ENCODE results near the gene ZNF324B.
"Not testable (repeated sequence)": the region's sequence is repeated elsewhere in the genome, so short reads cannot be mapped to it uniquely, and the experiment has no call there.

The ZNF324B gene

DNA sequence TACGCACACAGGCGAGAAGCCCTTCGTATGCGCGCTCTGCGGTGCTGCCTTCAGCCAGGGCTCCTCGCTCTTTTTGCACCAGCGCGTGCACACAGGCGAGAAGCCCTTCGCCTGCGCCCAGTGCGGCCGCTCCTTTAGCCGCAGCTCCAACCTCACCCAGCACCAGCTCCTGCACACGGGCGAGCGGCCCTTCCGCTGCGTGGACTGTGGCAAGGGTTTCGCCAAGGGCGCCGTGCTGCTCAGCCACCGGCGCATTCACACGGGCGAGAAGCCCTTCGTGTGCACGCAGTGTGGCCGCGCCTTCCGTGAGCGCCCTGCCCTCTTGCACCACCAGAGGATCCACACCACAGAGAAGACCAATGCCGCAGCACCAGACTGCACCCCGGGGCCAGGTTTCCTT lies 4.7 kb downstream of the ZNF324B start:
- DNase-seq, result no peak

DNA sequence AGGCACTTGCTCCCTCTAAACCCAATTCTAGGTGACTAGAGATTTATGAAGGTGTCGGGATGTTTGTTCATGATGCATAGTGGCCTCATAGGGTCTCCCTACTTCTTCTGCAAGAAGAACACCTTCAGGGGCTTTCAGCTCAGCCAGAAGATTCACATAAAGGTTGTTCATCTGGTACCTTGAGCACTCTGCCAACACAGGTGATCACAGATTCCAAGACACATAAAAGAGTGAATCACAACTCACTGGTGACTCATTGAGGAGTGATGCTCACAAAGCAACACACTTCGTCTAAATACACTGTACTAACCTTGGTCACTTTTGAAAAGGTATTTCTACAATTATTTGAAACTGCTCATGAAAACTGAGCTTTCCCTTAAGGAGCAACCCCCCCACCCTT lies 8.6 kb downstream of the ZNF324B start:
- no peak for DNase-seq

DNA sequence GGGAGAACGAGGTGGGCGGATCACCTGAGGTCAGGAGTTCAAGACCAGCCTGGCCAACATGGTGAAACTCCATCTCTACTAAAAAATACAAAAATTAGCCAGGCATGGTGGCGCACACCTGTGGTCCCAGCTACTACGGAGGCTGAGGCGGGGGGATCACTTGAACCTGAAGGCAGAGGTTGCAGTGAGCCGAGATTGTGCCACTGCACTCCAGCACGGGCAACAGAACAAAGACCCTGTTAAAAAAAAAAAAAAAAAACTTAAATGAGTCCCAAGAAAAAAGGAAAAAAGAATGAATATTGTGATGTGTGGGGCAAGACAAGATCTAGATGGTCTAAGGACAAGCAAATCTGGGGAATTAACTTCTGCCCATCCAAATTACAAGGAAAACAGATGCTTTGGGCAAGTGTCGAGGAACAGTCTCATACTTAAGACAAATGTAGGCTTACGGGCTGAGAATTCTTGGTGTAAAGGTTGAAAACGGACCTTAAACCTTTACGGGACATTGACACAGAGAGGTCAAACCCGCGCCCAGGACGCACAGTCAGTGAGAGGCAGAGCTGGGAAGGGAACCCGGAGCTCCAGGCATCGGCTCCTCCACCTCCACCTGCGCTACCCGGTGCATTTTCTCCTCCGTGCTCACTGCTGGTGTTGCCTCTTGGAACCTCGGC lies 14.8 kb downstream of the ZNF324B start:
- no peak for DNase-seq

DNA sequence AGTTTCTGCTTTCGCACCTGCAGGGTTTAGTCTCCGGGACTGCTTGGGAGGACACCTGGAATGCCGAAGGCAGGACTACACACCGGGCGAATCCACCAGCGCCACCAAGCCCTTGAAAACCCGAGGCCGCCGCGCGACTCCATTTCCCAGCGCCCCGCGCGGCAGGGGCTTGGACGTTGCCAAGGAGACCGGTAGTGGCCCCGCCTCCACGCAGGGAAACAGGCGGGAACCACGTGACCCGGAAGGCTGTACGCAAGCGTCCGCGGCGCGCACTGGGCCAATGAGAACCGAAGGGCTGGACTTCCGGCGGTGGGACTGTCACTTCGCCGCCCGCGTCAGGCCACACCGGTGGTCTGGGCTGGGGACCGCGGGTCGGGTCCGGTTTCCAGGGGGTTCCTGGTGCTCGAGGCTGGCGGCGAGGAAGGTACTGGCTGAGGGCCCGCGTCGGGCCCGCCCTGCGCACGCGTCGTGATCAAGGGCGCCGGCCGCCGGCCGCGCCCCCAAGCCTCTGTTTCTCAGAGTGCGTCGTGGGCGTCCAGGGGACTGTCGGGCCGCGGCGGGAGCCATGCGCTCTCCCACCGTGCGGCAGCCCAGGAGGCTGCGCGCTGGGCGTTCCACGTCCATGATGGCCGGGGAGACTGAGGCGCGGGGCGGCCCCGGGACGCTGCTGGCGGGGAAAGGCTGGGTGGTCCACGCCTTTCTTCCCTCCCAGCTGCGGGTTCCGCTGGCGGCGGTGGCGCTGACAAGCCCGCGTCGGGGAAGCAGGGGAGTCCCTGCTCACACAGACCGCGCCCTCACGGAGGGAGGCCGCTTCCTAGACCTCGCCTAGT lies 15.6 kb downstream of the ZNF324B start, which contains the start of gene ZNF324:
Gene ZNF324, plus strand, starts transcription at position 321 of the 830 bp plus-strand sequence. CDS start 2,106 bp downstream, outside the sequence.
- DNase-seq, result peak; percentile 87

DNA sequence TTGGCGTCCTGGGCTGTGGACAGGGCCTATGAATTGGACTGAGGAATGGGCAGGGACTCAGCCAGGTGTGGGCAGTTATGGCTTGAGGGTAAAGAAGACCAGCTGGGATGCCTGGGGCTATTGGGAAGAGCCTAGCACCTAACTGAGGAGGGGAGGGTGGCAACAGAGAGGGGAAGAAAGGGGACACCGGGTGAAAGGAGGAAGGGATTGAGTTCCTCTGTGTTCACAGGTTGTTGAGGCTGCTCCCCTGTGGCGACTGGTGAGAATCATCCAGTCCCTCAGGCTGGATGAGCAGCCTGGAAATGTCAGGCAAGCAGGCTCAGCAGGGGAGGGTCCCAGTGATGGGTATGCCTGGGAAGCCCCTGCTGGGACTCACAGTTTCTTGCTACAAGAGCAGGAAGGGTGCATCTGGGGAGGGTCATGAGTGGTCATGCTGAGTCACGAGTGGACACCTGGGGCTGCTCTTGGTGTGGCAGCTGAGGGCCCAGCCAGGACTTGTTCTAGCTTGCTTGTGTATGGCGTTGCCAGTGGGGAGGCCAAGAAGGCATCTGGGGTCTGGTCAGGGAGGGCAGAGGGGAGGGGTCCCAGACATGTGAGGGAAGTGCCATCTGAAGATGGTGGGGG lies 16.9 kb downstream of the ZNF324B start:
- no peak for DNase-seq

DNA sequence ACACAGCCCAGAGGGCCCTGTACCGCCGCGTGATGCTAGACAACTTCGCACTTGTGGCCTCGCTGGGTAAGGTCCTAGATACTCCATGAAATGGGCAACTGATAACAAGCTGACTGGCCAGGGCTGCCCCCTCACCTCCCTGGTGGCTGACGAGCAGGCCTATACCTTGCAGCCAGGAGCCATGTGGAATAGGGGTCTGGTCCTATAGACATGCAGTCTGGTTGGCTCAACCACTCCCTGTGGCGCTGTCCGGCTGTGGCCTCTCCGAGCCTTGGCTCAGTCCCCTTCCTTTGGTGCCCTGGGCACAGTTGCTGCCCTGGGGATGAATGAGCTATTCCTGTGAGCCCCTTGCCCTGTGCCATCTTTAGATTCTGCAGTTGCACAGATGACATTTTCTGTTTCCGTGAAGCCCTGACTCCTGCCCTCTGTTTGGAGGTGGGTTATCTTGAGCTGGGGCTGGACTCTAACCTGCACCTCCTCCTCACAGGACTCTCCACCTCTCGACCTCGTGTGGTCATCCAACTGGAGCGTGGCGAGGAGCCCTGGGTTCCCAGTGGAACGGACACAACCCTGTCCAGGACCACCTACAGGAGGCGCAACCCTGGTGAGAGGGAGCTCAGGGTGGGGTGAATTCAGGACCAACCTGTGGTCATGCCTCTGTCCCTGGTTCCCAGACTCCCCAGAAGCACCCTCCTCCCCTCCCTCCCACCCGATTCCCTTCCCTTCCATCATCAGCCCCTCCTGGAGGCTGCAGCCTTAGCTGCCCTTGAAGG lies 18.0 kb downstream of the ZNF324B start:
- DNase-seq, result no peak

DNA sequence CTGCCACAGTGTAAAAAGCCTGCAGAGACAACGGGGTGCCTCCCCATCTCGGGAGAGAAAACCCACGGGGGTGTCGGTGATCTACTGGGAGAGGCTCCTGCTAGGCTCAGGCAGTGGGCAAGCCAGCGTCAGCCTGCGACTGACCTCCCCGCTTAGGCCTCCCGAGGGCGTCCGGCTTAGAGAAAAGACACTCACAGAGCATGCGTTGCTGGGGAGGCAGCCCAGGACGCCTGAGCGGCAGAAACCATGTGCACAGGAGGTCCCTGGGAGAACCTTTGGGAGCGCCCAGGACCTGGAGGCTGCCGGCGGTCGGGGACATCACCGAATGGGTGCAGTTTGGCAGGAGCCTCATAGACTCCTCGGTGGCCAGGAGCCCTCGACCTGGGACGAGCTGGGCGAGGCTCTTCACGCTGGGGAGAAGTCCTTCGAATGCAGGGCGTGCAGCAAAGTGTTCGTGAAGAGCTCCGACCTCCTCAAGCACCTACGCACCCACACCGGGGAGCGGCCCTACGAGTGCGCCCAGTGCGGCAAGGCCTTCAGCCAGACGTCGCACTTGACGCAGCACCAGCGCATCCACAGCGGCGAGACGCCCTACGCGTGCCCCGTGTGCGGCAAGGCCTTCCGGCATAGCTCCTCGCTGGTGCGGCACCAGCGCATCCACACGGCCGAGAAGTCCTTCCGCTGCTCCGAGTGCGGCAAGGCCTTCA lies 19.6 kb downstream of the ZNF324B start:
- DNase-seq, result not testable (repeated sequence)

DNA sequence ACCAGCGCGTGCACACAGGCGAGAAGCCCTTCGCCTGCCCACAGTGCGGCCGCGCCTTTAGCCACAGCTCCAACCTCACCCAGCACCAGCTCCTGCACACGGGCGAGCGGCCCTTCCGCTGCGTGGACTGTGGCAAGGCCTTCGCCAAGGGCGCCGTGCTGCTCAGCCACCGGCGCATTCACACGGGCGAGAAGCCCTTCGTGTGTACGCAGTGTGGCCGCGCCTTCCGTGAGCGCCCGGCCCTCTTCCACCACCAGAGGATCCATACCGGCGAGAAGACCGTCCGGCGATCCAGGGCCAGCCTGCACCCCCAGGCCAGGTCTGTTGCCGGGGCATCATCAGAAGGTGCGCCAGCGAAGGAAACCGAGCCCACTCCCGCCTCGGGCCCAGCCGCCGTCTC lies 20.3 kb downstream of the ZNF324B start:
- no peak for DNase-seq

DNA sequence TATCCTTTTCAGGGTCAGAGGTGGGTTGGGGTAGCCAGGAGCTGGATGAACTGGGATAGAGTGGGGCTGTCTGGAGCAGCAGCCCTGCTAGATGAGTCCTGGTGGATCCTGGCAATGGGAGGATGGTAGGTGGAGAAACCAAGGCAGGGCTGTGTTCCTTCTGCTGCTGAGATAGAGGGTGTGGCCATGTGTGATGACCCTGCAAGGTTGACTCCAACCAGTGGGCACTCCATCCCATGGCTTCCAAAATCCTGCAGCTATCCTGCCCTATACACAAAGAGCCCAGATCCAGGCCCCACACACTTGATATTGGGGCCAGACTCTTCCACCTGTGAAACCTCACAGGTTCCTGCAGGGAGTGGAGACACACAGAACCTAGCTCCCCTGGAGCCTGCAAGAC lies 22.4 kb downstream of the ZNF324B start:
- DNase-seq, result no peak

DNA sequence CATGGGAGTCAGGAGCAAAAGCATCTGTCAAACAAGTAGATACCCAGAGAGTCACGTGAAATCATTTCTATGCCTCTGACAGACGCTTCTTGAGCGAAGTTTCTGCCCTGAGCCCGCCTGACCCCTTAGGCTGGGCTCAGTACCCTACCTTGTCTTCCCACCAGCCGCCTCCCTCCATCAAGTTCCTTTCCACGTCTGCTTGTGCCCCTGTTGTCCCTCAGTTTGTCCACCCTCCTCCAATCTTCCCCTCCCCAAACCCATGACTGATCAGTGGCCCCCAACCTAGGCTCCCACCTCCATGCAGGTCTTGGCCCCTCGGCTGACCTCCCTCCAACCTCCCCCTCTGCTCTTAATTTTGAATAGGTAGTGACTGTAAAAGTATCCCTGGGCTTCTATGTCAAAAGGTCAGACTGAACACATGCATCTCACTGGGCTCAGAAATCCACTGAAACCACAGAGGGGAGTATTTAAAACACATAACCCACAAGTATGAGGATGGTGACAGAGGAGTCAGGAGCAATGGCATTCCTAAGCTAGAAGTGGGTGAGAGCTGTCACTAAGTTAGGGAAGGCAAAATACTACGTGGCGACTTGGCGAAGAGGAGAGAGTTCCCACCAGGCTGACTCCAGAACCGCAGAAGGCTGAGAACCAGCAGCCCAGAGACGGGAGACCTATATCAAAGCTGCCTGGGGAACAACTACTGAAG lies 23.0 kb downstream of the ZNF324B start:
- DNase-seq, result no peak

DNA sequence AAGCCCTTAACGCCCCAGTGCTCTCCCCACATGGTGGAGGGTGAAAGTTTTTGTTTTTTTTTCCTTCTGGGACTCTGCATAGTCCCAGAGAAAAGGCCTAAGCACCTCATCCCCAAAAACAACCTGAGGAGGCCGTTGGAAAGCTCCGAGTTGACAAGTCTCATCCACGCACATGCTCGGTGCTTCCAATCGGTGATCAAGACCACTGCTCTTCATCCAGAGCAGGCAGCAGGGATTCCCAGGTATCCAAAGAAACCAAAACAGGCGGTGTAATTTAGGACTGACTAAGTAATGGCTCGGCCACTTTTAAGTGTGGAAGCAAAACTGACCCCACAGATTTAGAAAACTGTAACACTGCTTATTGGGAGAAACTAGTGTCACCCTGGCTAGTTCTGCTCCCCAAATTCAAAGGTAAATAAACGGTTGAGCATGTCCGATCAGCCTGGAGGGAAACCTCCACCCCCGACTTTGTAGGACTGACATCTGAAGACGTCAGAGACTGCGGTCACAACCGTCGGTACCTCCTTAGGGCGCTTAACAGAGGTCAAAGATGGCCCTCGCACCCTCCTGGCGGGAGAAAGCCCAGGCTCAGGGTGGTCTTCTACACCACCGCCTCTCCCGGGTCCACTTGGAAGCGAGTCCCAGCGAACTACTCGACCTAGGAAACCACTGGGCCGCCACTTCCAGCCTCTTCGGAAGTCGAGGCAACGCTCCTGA lies 23.7 kb downstream of the ZNF324B start:
- DNase-seq, result no peak

DNA sequence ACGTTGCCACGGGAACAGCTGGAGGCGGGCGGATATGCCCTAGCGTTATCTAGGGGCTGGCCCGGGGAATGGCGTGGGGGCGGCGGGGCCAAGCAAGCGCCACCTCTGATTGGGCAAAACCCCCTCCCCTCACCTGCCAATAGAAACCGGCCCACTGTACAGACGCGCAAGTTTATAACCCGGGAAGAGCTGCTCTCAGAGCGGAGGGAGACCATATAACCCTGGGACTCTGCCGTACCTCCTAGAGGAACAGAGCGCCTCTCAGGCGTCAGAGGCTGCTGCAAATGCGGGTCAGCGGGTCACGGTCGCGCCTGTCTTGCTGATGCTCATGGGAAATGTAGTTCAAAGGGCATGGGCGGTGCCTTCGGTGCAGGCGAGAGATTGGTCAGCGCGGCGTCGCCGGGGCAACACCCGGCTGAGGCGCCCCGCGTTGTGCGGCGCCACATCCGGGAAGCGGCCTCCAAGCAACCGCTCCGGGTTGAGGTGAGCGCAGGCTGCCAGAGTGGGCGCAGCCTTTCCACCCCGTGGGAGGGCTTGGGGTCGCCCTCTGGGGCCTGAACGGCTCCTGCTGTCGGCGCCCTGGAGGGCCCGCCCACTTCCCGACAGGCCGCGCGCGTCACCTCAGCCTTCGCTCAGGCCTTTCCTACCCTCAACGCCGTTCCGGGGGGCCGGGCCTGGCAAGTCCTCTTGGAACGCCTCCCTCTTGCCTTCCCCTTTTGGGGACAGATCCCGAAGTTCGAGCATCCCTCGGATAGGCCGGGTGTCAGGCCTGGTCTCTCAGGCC lies 24.5 kb downstream of the ZNF324B start, which contains the start of gene ZNF446:
Gene ZNF446, plus strand, starts transcription at position 639 of the 784 bp plus-strand sequence. CDS start 867 bp downstream, outside the sequence.
- peak; percentile 88 for DNase-seq

DNA sequence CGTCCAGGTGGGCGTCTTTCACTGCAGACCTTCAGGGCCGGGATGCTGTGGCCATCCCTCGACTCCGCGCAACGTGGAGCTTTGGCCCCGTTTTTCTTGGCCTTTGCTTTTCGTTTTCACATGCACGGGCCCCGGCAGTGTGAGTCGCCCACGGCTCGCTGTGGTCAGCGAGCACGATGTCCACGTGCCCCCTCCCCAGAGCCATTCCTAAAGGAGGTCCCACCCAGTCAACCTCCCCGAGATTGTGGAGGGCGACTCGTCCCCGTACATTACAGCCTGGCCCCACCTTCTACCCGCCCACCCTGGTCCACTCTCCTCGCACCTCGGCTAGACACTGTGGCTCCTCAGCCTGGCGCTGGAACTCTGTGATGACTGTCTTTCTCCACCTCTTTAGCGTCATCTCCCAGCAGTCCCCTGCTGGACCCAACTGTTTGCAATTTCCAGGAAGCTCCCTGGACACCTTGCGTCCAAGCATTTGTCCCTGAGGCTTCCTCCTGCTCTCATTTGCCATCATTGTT lies 25.1 kb downstream of the ZNF324B start:
- no peak for DNase-seq

DNA sequence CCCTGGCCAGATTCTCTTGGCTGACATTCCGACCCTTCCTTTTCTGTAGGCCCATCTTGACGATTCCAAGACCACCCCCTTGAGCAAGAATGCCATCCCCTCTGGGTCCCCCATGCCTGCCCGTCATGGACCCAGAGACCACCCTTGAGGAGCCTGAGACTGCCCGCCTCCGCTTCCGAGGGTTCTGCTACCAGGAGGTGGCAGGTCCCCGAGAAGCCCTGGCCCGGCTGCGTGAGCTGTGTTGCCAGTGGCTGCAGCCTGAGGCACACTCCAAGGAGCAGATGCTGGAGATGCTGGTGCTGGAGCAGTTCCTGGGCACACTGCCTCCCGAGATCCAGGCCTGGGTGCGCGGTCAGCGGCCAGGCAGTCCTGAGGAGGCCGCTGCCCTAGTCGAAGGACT lies 25.7 kb downstream of the ZNF324B start:
- no peak for DNase-seq

DNA sequence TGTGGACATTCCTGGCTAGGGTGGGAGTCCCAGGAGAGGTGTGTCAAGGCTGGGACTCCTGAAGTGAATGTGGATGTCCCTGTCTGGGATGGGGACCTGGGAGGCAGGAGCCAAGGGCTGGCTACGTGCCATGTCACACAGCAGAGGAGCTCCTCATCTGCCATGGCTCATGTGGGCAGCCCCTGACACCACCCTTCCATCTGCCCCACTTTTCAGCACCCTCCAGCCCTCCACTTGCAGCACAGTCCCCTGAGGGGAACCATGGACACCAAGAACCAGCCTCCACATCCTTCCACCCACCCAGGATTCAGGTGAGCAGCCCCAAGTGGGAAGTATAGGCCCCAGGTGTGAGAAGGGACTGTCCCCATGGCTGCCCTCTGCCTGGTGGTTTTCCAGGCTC lies 26.4 kb downstream of the ZNF324B start:
- DNase-seq, result no peak

DNA sequence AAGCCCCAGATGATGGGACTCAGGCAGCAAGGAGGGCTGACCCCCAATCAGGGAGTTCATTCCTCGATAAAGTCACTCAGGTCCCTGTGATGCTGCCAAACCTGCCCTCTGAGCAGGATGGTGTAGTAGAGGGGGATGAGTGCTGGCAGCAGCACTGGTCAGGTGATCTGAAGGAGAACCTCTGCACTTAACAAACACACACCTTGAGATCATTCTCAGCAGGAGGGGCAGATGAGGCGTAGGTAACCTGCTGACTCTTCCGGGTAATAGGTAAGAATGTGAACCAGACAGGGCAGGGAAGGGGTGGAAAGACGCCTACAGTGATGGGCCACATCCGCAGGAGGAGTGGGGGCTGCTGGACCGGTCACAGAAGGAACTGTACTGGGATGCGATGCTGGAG lies 27.9 kb downstream of the ZNF324B start:
- DNase-seq, result no peak

DNA sequence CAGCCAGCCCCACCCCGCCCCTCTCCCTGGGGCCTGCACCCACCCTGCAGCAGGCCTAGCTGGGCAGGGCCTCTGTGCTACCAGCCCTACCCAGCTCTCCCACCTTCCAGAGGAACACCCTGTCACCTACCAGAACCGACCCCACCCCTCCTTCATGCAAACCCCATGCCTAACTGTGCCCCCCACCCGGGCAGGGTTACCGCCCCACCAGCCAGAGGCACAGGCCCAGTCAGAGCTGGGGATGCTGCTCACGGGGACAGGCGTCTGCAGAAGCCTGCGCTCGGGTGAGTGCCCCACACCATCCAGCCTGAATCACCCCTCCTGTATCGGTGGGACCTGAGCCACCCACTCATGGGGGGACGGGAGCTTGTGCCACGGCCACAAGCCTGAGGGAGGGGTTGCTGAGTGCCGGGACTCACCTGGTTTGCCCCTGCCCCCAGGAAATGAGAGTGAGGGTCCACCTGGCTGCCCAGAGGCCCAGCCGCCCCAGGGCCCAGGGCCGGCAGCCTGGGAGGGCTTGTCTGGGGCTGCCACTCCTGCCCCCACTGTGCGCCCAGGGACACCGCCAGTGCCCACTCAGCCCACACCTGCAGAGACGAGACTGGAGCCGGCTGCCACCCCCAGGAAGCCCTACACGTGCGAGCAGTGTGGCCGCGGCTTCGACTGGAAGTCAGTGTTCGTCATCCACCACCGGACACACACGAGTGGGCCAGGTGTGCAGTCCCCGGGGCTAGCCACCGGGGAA lies 28.5 kb downstream of the ZNF324B start:
- no peak for DNase-seq

DNA sequence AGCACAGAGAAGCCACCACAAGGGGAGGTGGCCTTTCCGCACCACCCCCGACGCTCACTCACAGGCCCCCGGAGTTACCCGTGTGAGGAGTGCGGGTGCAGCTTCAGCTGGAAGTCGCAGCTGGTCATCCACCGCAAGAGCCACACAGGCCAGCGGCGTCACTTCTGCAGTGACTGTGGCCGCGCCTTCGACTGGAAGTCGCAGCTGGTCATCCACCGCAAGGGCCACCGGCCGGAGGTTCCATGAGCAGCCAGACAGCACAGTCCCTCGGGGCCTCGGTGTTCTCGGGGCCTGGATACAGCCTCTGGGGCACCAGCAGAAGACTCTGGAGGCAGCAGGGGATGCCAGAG lies 29.0 kb downstream of the ZNF324B start:
- no peak for DNase-seq

DNA sequence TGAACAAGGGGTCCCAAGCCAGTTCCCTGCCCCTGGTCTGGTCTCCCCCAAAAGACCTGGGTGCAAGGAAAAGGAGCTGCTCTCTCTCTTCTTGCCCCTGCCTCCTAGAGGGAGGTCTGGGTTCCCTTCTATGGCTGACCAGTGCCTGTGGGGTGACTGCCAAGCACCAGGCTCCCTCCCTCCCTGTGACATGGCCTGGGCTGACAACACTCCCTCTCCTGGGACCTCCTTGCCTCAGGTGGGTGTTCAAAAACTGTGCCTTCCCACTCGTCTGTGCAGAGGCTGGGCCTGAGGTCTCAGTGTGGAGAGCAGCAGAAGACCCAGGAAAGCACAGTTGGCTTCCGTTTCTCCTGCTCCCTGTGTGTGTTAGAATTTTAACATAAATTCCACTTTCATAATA lies 29.4 kb downstream of the ZNF324B start:
- DNase-seq, result no peak
